ENCODE data around the gene CA10. TPM values are rescaled to one million over a fixed set of nuclear protein-coding genes. Genes with fewer than 3 reads are reported as not detected.

The CA10 gene
- total and polyA plus RNA-seq, 8 donors, result 0.09 to 2.0 (median 0.27) TPM; not detected in 4

- Histone ChIP-seq H3K4me3 (no peak overlapping the region), H3K27me3 (peaks cover 0 to 3% (median 0%) of the 10 kb centered on the region in 4 donors), H3K27ac (no peak overlapping the region), H3K4me1 (no peaks in the 10 kb centered on the region), H3K36me3 (no peaks in the 10 kb centered on the region), H3K9me3 (no peaks in the 10 kb centered on the region)
- intact Hi-C loops (cut with DNase I), result no loop called here
- DNase-seq (no peak), ATAC-seq (no peak), FAIRE-seq (no peak)
- TF ChIP-seq, protein P1, sequence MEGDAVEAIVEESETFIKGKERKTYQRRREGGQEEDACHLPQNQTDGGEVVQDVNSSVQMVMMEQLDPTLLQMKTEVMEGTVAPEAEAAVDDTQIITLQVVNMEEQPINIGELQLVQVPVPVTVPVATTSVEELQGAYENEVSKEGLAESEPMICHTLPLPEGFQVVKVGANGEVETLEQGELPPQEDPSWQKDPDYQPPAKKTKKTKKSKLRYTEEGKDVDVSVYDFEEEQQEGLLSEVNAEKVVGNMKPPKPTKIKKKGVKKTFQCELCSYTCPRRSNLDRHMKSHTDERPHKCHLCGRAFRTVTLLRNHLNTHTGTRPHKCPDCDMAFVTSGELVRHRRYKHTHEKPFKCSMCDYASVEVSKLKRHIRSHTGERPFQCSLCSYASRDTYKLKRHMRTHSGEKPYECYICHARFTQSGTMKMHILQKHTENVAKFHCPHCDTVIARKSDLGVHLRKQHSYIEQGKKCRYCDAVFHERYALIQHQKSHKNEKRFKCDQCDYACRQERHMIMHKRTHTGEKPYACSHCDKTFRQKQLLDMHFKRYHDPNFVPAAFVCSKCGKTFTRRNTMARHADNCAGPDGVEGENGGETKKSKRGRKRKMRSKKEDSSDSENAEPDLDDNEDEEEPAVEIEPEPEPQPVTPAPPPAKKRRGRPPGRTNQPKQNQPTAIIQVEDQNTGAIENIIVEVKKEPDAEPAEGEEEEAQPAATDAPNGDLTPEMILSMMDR (IDR thresholded peaks at IDR 0.05), result no peak
- 40 to 48% methylated on average over 3 of the region's 3 CpGs for WGBS, 2 donors
Observed at GRCh38 chr17:51650772-51651171, 507.7 kb downstream of the CA10 start.

DNA sequence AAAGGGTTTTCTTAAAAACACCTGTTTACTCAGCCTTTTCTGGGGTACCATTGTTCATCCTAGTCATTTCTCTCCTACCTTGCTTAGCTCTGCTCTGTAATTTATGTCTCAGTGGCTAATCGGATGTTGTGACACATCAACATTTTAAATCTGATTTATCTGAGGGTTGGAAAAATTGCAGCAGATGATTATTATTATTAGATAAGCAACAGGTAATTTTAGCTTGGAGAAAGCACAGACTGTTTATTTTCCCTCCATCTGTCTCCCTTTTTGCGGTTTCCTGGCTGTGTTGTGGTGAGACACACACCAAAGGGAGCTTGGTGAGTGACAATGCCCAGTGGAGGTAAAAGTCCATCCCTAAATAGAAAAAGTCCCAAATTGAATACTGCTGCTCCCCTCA, 508.3 kb downstream of the CA10 start:
- Histone ChIP-seq H3K9me3 (no peaks in the 10 kb centered on the region), H3K27me3 (peaks cover 0 to 7% (median 0%) of the 10 kb centered on the region in 4 donors), H3K36me3 (no peaks in the 10 kb centered on the region), H3K4me3 (no peak overlapping the region), H3K27ac (no peak overlapping the region), H3K4me1 (no peaks in the 10 kb centered on the region)
- TF ChIP-seq, protein P1 (IDR thresholded peaks at IDR 0.05), result no peak
- no peak for DNase-seq
- intact Hi-C loops (cut with DNase I), result no loop called here
- FAIRE-seq, result no peak
- WGBS, 2 donors, result 61 to 75% methylated on average over 2 of the region's 2 CpGs
- no peak for ATAC-seq

GRCh38 chr17:51647826-51648225, 510.7 kb downstream of the CA10 start:
- intact Hi-C loops (cut with DNase I), result no loop called here
- H3K27me3 ChIP-seq, result peaks cover 0 to 11% (median 0%) of the 10 kb centered on the region in 4 donors
- 36 to 38% methylated on average over 5 of the region's 5 CpGs for WGBS, 2 donors
- H3K36me3 ChIP-seq, result no peaks in the 10 kb centered on the region
- DNase-seq, result no peak
- TF ChIP-seq, protein P1 (IDR thresholded peaks at IDR 0.05), result no peak
- FAIRE-seq, result no peak
- H3K4me1 ChIP-seq, result no peaks in the 10 kb centered on the region
- no peak for ATAC-seq
- no peaks in the 10 kb centered on the region for H3K9me3 ChIP-seq
- no peak overlapping the region for H3K4me3 ChIP-seq
- no peak overlapping the region for H3K27ac ChIP-seq

- FAIRE-seq, result no peak
- TF ChIP-seq, protein P1 (IDR thresholded peaks at IDR 0.05), result no peak
- Histone ChIP-seq H3K4me3 (no peak overlapping the region), H3K36me3 (no peaks in the 10 kb centered on the region), H3K27me3 (peaks cover 0 to 11% (median 0%) of the 10 kb centered on the region in 4 donors), H3K4me1 (no peaks in the 10 kb centered on the region), H3K9me3 (no peaks in the 10 kb centered on the region), H3K27ac (no peak overlapping the region)
- 56 to 72% methylated on average over 6 of the region's 6 CpGs for WGBS, 2 donors
- intact Hi-C loops (cut with DNase I), result no loop called here
- DNase-seq, result no peak
- no peak for ATAC-seq
Observed at GRCh38 chr17:51647067-51647466, 511.4 kb downstream of the CA10 start.

- intact Hi-C loops (cut with DNase I), result no loop called here
- no peak for FAIRE-seq
Observed at GRCh38 chr17:51646539-51646938, 512.0 kb downstream of the CA10 start.

More at GRCh38 chr17:51646539-51646938, 512.0 kb downstream of the CA10 start:
- H3K36me3 ChIP-seq, result no peaks in the 10 kb centered on the region
- no peaks in the 10 kb centered on the region for H3K4me1 ChIP-seq
- H3K9me3 ChIP-seq, result no peaks in the 10 kb centered on the region
- 60 to 65% methylated on average over 4 of the region's 4 CpGs for WGBS, 2 donors
- H3K27ac ChIP-seq, result no peak overlapping the region
- peaks cover 0 to 11% (median 0%) of the 10 kb centered on the region in 4 donors for H3K27me3 ChIP-seq
- no peak for ATAC-seq
- H3K4me3 ChIP-seq, result no peak overlapping the region
- TF ChIP-seq, protein P1 (IDR thresholded peaks at IDR 0.05), result no peak
- no peak for DNase-seq
